B cell (primary cell): Measurements from ENCODE around the gene KBTBD12. TPM values are rescaled to one million over a fixed set of nuclear protein-coding genes. Genes with fewer than 3 reads are reported as not detected.

ENCODE experiments used
- ATAC-seq: fragments of 200-7000 bp; cut with Tn5 transposase; one replicate; pipeline ENCODE4 v1.10.0; 2021; ENCODE audit warnings: low read depth, mild to moderate bottlenecking, moderate number of reproducible peaks, moderate library complexity
- CTCF ChIA-PET: fragments of 350-600 bp; sonication (Branson Sonifier 250); formaldehyde crosslinking; loops from one replicate; lab custom pipeline; 2021; ENCODE audit warnings: antibody characterized with exemption, inconsistent platforms; lab: Charles Lee
- POLR2A ChIA-PET: fragments of 350-600 bp; sonication (Branson Sonifier 250); formaldehyde crosslinking; loops from one replicate; lab custom pipeline; 2021; ENCODE audit warnings: antibody characterized with exemption; lab: Charles Lee
- DNase-seq: peaks from one replicate; pipeline ENCODE4 v3.0.0; 2013
- H2AFZ ChIP-seq: 2 replicates; pipeline ENCODE4 v1.6.1; 2012; ENCODE audit warnings: mild to moderate bottlenecking, low read depth, low read length; ENCODE audit not compliant: insufficient read depth, poor library complexity, severe bottlenecking
- H3K27ac ChIP-seq, 2 donors: 1 replicate in 1 of 2; 2 replicates in 1 of 2; pipeline ENCODE4 v1.5.1; 2012 to 2013; ENCODE audit warnings: low read length in 2 of 2, mild to moderate bottlenecking in 2 of 2, moderate library complexity in 1 of 2
- H3K27me3 ChIP-seq, 4 experiments: fragments of 200-600 bp in 1 of 4; sonication (generic) in 1 of 4; replicated peaks in 1 of 4; 1 replicate in 2 of 4; 2 replicates in 2 of 4; pipeline versions ENCODE4 v1.6.1 to v1.7.0; 2013 to 2016; ENCODE audit warnings: low read length in 3 of 4, mild to moderate bottlenecking in 2 of 4, mixed read lengths in 1 of 4, moderate library complexity in 1 of 4; ENCODE audit not compliant: insufficient read depth in 4 of 4, control insufficient read depth in 3 of 4; ENCODE audit errors: control extremely low read depth in 1 of 4
- H3K36me3 ChIP-seq, 2 experiments: replicated peaks in 1 of 2; 1 replicate in 1 of 2; 2 replicates in 1 of 2; pipeline versions ENCODE4 v1.6.1 to v1.7.1; 2013; ENCODE audit warnings: low read length in 1 of 2; ENCODE audit not compliant: insufficient read depth in 2 of 2, control insufficient read depth in 1 of 2; ENCODE audit errors: control extremely low read depth in 1 of 2, extremely low read depth in 1 of 2
- H3K4me1 ChIP-seq, 2 donors: fragments of 200-600 bp in 1 of 2; sonication (generic) in 1 of 2; 1 replicate in 1 of 2; 2 replicates in 1 of 2; pipeline versions ENCODE4 v1.5.1 to v1.6.1; 2013 to 2017; ENCODE audit warnings: low read length in 2 of 2; ENCODE audit not compliant: control insufficient read depth in 2 of 2, insufficient read depth in 2 of 2
- H3K4me2 ChIP-seq: replicated peaks from 2 replicates; pipeline ENCODE3; 2012; ENCODE audit warnings: mild to moderate bottlenecking, low read depth, low read length; ENCODE audit not compliant: poor library complexity, severe bottlenecking
- H3K4me3 ChIP-seq, 5 experiments: fragments of 200-600 bp in 1 of 5; sonication (generic) in 1 of 5; 1 replicate in 3 of 5; 2 replicates in 2 of 5; pipeline versions ENCODE4 v1.5.1 to v1.7.0; 2011 to 2016; ENCODE audit warnings: low read length in 4 of 5, mild to moderate bottlenecking in 4 of 5, low read depth in 2 of 5, control low read depth in 1 of 5, moderate library complexity in 1 of 5; ENCODE audit not compliant: insufficient read depth in 1 of 5; ENCODE audit errors: control extremely low read depth in 1 of 5, extremely low read depth in 1 of 5
- H3K79me2 ChIP-seq: fragments of 200-600 bp; sonication (generic); one replicate; pipeline ENCODE4 v1.6.0; 2016; ENCODE audit warnings: low read length; ENCODE audit not compliant: control insufficient read depth, insufficient read depth
- H3K9ac ChIP-seq: fragments of 200-600 bp; sonication (generic); 2 replicates; pipeline ENCODE4 v1.6.1; 2017; ENCODE audit warnings: mild to moderate bottlenecking, low read length, moderate library complexity
- H3K9me3 ChIP-seq, 3 donors: one replicate each; pipeline versions ENCODE4 v1.6.1 to v1.7.1; 2013; ENCODE audit warnings: low read length in 2 of 3; ENCODE audit not compliant: control insufficient read depth in 2 of 3, insufficient read depth in 1 of 3; ENCODE audit errors: control extremely low read depth in 1 of 3
- H4K20me1 ChIP-seq: 2 replicates; pipeline ENCODE4 v1.6.0; 2012; ENCODE audit warnings: mild to moderate bottlenecking, low read length; ENCODE audit not compliant: insufficient read depth, control insufficient read depth, poor library complexity, severe bottlenecking
- H3K27ac Mint-ChIP-seq: one replicate; pipeline ENCODE4 v1.8.0; 2021; ENCODE audit warnings: mixed read lengths
- H3K27me3 Mint-ChIP-seq: one replicate; pipeline ENCODE4 v1.8.0; 2021; ENCODE audit warnings: mixed read lengths
- H3K4me1 Mint-ChIP-seq: one replicate; pipeline ENCODE4 v1.8.0; 2021; ENCODE audit warnings: mixed read lengths
- H3K4me3 Mint-ChIP-seq: one replicate; pipeline ENCODE4 v1.8.0; 2021; ENCODE audit warnings: mixed read lengths
- H3K9me3 Mint-ChIP-seq: one replicate; pipeline ENCODE4 v1.8.0; 2022; ENCODE audit warnings: mixed read lengths; ENCODE audit not compliant: insufficient read depth
- CTCF ChIP-seq: fragments of 200-600 bp; IDR thresholded peaks from one replicate; pipeline ENCODE4 v1.8.0; 2022; ENCODE audit warnings: antibody characterized with exemption, mild to moderate bottlenecking
- EZH2 ChIP-seq: IDR thresholded peaks from 2 replicates; pipeline ENCODE4 v1.6.1; 2012; ENCODE audit warnings: borderline replicate concordance, low read depth, mild to moderate bottlenecking, moderate library complexity, low read length; ENCODE audit not compliant: insufficient read depth, poor library complexity, severe bottlenecking
- WGBS: methylation state at CpG from one replicate; pipeline ENCODE4 v1.1.5; 2013; ENCODE audit warnings: missing lambda C conversion rate; ENCODE audit not compliant: insufficient coverage; 5-methylcytosine and 5-hydroxymethylcytosine counted together
- intact Hi-C: fragments of 100-400 bp; cut with micrococcal nuclease; formaldehyde crosslinking; loops from one replicate; pipeline ENCODE4 v1.10.0; 2022
- polyA plus RNA-seq: library from polyadenylated mRNA; depleted of rRNA; stranded (reverse); fragments of >200 nt; gene quantifications from 2 replicates; pipeline ENCODE4 v1.2.3, GENCODE V29; 2012
- total RNA-seq, 2 donors: library from RNA; stranded (reverse); fragments of 120-200 nt in 1 of 2; gene quantifications; 1 replicate in 1 of 2; 2 replicates in 1 of 2; pipeline versions ENCODE4 v1.2.3 to v1.2.4, GENCODE V29; 2013 to 2022

KBTBD12 gene
- total and polyA plus RNA-seq, 2 donors (not counting 1 experiment from before 2014, with no cell fraction given) = 0.22 TPM; not detected in 1

- ChIA-PET CTCF (interaction anchor here (0.6 to 3.4 kb wide), 6 partner anchors 10 to 386 kb away, joined by 3 to 20 read pairs (median 4); no protein-coding TSS in a partner anchor), POLR2A (no interaction called here)
- intact Hi-C loops = no loop called here
- no peak for ATAC-seq
- Histone ChIP-seq H4K20me1 (no peaks in the 10 kb centered on the region), H3K79me2 (no peaks in the 10 kb centered on the region), H3K4me1 (no peaks in the 10 kb centered on the region), H3K27me3 (peaks cover 0 to 4% (median 0%) of the 10 kb centered on the region in 4 experiments), H2AFZ (no peak overlapping the region), H3K4me3 (no peak overlapping the region), H3K27ac (no peak overlapping the region), H3K4me2 (no peak overlapping the region), H3K36me3 (no peaks in the 10 kb centered on the region), H3K9me3 (no peaks in the 10 kb centered on the region), H3K9ac (no peak overlapping the region)
- no peak for DNase-seq
- H3K4me3 Mint-ChIP-seq = no peak overlapping the region
- H3K4me1 Mint-ChIP-seq = no peaks in the 10 kb centered on the region
- TF ChIP-seq CTCF = no peak
- TF ChIP-seq EZH2 = no peak
- no peak overlapping the region for H3K27ac Mint-ChIP-seq
- H3K27me3 Mint-ChIP-seq = peaks cover 7% of the 10 kb centered on the region
- H3K9me3 Mint-ChIP-seq = no peaks in the 10 kb centered on the region
- WGBS = 94% methylated on average over 5 of the region's 5 CpGs
Measured at GRCh38 chr3:127961124-127961523, 46.1 kb downstream of the KBTBD12 start.

- no peak overlapping the region for H3K27ac ChIP-seq
- CTCF ChIA-PET = interaction anchor here (1.2 to 1.3 kb wide), 2 partner anchors 9 to 387 kb away, joined by 3 to 5 read pairs; no protein-coding TSS in a partner anchor
- H4K20me1 ChIP-seq = no peaks in the 10 kb centered on the region
- H3K4me3 ChIP-seq = no peak overlapping the region
- Mint-ChIP-seq H3K27me3 (peaks cover 7% of the 10 kb centered on the region), H3K4me3 (no peak overlapping the region), H3K27ac (no peak overlapping the region), H3K9me3 (no peaks in the 10 kb centered on the region), H3K4me1 (no peaks in the 10 kb centered on the region)
- no peaks in the 10 kb centered on the region for H3K4me1 ChIP-seq
- intact Hi-C loops = no loop called here
- no peak for TF ChIP-seq CTCF
- TF ChIP-seq EZH2 = no peak
- H3K36me3 ChIP-seq = no peaks in the 10 kb centered on the region
- H2AFZ ChIP-seq = no peak overlapping the region
- no peaks in the 10 kb centered on the region for H3K79me2 ChIP-seq
- H3K4me2 ChIP-seq = no peak overlapping the region
- no peak overlapping the region for H3K9ac ChIP-seq
- ATAC-seq = no peak
- peaks cover 0 to 5% (median 0%) of the 10 kb centered on the region in 4 experiments for H3K27me3 ChIP-seq
- no peak for DNase-seq
- no peaks in the 10 kb centered on the region for H3K9me3 ChIP-seq
- WGBS = 100% methylated on average over 3 of the region's 4 CpGs
- POLR2A ChIA-PET = no interaction called here
Measured at GRCh38 chr3:127961963-127962362, 46.9 kb downstream of the KBTBD12 start.
